Astrocyte of the spinal cord (primary cell): ENCODE measurements around the gene ZSCAN32.

Experiments used
- DNase-seq: peaks from one replicate; pipeline ENCODE4 v3.0.0; 2011; ENCODE audit warnings: low read depth, low spot score
- H3K4me3 ChIP-seq: 2 replicates; pipeline ENCODE4 v1.5.1; 2011; ENCODE audit warnings: low read depth, mild to moderate bottlenecking, low read length, moderate library complexity
- in situ Hi-C: cut with HindIII; loops from 2 replicates; pipeline ENCODE4 v1.10.0; 2017; ENCODE audit warnings: low sequenced_read_pairs
- TF ChIP-seq, protein P1 (sequence below): IDR thresholded peaks from 2 replicates; pipeline ENCODE4 v1.5.1; 2012; ENCODE audit warnings: low read depth, mild to moderate bottlenecking, low read length, inconsistent platforms

Gene ZSCAN32

DNA sequence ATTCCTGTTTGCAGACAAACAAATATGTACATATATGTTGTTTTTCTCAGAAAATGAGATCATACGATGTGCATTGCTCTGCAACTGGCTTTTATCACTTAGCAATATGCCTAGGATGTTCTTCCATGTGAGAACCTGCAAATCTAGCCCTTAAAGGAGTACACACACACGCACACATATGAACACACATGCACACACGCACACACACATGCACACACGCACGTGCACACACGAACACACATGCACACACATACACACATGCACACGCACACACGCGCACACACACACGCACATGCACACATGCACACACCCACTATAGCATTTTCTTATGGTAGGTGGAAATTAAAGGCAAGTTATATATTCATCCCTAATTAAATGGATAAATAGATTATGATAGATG lies 53.2 kb downstream of the ZSCAN32 start:
- no peak for DNase-seq
- TF ChIP-seq, protein P1, sequence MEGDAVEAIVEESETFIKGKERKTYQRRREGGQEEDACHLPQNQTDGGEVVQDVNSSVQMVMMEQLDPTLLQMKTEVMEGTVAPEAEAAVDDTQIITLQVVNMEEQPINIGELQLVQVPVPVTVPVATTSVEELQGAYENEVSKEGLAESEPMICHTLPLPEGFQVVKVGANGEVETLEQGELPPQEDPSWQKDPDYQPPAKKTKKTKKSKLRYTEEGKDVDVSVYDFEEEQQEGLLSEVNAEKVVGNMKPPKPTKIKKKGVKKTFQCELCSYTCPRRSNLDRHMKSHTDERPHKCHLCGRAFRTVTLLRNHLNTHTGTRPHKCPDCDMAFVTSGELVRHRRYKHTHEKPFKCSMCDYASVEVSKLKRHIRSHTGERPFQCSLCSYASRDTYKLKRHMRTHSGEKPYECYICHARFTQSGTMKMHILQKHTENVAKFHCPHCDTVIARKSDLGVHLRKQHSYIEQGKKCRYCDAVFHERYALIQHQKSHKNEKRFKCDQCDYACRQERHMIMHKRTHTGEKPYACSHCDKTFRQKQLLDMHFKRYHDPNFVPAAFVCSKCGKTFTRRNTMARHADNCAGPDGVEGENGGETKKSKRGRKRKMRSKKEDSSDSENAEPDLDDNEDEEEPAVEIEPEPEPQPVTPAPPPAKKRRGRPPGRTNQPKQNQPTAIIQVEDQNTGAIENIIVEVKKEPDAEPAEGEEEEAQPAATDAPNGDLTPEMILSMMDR, result no peak
- H3K4me3 ChIP-seq, result no peak overlapping the region
- in situ Hi-C loops, result no loop called here

DNA sequence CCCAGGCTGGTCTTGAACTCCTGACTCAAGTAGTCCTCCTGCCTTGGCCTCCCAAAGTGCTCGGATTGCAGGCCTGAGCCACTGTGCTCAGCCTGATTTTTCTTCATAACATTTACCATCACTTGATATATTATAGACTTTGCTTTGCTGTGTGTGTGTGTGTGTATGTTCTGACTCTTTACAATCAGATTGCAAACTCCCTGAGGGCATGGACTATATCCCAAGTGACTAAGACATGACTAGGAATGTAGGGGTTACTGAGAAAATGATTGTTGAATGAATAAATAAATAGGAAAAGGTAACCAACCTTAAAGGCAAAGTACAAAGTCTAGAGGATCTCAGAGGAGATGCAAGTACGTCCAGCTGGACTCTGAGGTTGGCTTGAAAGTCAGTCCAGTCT lies 54.8 kb downstream of the ZSCAN32 start:
- TF ChIP-seq, protein P1, result no peak
- in situ Hi-C loops, result no loop called here
- H3K4me3 ChIP-seq, result no peak overlapping the region
- no peak for DNase-seq
